Medulla oblongata (tissue), 1 donor: ENCODE measurements around the gene BMS1.
"Not testable (repeated sequence)": the region's sequence is repeated elsewhere in the genome, so short reads cannot be mapped to it uniquely, and the experiment has no call there.

Experiments
- DNase-seq: peaks from one replicate; pipeline ENCODE4 v3.0.0-alpha.2; 2015; ENCODE audit errors: extremely low spot score

BMS1 gene, protein sequence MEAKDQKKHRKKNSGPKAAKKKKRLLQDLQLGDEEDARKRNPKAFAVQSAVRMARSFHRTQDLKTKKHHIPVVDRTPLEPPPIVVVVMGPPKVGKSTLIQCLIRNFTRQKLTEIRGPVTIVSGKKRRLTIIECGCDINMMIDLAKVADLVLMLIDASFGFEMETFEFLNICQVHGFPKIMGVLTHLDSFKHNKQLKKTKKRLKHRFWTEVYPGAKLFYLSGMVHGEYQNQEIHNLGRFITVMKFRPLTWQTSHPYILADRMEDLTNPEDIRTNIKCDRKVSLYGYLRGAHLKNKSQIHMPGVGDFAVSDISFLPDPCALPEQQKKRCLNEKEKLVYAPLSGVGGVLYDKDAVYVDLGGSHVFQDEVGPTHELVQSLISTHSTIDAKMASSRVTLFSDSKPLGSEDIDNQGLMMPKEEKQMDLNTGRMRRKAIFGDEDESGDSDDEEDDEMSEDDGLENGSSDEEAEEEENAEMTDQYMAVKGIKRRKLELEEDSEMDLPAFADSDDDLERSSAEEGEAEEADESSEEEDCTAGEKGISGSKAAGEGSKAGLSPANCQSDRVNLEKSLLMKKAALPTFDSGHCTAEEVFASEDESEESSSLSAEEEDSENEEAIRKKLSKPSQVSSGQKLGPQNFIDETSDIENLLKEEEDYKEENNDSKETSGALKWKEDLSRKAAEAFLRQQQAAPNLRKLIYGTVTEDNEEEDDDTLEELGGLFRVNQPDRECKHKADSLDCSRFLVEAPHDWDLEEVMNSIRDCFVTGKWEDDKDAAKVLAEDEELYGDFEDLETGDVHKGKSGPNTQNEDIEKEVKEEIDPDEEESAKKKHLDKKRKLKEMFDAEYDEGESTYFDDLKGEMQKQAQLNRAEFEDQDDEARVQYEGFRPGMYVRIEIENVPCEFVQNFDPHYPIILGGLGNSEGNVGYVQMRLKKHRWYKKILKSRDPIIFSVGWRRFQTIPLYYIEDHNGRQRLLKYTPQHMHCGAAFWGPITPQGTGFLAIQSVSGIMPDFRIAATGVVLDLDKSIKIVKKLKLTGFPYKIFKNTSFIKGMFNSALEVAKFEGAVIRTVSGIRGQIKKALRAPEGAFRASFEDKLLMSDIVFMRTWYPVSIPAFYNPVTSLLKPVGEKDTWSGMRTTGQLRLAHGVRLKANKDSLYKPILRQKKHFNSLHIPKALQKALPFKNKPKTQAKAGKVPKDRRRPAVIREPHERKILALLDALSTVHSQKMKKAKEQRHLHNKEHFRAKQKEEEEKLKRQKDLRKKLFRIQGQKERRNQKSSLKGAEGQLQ

DNA sequence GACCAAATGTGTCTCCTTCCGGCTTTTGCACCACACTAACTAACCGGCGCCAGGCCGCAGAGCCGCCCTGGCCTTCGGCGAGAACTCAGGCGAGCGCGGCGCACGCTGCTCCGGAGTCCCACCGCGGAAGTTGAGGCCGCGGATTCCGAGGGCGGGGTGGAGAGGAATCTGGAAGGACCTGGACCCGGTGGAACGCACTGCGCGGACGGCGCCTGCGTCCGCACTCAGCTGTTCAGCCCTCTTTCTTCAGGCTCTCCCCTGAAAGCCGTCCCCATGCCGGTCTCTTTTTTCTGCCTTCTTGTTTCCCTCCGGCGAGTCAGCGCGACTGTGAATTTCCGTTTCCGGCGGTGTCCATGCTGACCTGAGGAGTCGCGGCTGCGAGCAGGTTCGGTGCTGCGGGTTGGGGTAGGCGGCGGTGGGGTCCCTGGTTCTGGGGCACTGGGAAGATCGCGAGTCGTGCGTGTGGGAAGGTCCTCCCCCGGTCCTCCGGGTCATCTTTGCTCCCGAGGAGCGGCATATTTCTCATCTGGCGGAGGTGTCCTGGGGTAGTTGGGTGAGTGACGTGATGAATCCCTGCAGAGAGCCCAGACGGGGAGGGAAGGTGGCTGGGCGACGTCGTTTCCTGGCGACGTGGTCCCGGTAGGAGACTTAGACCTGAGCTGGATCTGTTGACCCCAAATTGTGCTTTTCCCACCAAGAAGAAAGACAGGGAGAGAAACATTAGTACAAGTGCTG, at the start of gene BMS1:
TSS of gene BMS1 (plus strand) at position 350 of the 735 bp plus-strand sequence. CDS start 1,600 bp downstream, outside the sequence.
- peak; percentile 94 for DNase-seq

DNA sequence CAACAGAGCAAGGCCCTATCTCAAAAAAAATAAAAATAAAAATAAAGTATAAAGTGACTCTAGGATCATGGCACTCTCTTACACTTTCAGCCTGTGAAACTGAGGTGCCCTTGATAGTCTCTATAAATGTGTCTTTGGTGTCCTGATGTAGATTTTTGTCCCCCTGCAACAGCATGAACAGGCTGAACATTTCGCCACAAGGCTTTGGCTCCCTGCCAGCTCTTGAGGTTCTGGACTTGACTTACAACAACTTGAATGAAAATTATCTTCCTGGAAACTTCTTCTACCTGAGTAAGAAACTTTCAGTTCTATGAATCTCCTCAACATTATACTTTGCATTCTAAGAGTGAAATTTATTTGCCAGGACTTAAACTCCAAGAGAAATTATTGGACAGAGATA, 48.1 kb upstream of the BMS1 start:
- DNase-seq: peak; percentile 5

DNA sequence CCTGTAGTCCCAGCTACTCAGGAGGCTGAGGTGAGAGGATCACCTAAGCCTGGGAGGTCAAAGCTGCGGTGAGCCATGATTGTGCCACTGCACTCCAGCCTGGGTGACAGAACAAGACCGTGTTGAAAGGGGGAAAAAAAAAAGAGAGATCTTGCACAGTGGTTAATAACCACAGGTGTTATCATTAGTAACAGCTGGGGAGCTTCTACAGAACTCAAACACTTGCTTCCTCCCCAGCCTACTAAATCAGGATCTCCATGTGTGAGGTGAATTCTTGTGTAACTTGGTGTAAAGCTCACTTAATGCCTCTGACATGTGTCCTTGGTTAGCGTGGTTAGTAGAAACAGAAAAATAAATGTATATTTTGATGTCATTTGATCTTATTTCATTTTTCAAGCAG, 43.9 kb upstream of the BMS1 start:
- no peak for DNase-seq

DNA sequence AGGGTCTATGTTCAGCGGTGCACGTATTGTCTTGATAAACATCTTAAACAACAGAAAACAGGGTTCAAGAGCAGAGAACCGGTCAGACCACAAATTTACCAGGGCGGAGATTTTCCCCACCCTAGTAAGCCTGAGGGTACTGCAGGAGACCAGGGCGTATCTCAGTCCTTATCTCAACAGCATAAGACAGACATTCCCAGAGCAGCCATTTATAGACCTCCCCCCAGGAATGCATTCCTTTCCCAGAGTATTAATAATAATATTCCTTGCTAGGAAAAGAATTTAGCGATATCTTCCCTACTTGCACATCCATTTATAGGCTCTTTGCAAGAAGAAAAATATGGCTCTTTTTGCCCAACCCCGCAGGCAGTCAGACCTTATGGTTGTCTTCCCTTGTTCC, 41.1 kb upstream of the BMS1 start:
- not testable (repeated sequence) for DNase-seq

DNA sequence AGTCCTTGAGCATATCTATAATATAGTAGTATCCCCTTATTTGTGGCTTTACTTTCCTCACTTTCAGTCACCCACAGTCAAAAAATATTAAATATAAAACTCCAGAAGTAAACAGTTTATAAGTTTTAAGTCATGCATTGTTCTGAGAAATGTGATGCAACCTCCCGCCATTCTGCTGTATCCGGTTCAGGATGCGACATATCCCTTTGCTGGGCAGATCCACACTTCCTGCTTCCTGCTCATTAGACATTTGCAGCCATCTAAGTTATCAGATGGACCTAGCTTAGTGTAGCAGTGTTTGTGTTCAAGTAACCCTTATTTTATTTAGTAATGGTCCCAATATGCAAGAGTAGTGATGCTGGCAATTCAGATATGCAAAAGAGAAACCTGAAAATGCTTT, 38.9 kb upstream of the BMS1 start:
- DNase-seq: no peak

DNA sequence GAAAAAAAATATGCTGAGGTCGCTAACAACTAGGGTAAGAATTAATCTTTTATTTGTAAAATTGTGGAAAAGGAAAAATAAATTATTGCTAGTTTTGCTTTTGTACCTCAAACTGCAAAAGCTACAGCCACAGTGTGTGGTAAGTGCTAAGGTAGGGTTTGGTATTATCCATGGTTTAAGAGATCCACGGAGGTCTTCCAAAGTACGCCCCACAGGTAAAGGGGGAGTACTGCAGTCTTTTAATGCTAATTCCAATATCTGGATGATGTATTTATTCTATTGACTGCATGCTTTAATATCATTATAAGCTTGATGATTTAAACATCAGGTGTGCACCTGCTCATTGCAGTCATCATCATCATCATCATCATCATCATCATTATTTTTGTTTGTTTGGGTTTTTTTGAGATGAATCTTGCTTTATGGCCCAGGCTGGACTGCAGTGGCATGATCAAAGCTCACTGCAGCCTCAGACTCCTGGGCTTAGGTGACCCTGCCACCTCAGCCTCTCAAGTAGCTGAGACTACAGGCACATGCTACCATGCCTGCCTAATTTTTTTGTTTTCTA, 38.4 kb upstream of the BMS1 start:
- no peak for DNase-seq

DNA sequence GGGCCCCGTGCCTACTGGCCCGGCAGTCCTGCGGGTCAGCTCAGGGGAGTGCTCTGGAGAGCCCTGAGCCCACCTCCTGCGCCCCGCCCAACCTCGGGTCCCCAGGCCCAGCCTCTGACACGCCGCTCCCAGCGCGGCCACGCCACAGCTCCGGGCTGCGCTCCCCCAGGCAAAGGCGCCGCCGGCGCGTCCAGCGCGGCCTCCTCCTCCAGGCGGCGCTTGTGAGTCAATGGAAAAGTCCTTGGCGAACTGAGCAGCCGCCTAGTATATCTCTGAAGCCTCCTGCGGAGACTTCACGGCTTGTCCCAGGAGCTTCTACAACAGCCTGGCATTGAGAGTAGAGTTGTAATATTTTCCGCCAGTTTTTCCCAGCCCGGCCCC, 29.5 kb upstream of the BMS1 start:
- DNase-seq: peak; percentile 61

DNA sequence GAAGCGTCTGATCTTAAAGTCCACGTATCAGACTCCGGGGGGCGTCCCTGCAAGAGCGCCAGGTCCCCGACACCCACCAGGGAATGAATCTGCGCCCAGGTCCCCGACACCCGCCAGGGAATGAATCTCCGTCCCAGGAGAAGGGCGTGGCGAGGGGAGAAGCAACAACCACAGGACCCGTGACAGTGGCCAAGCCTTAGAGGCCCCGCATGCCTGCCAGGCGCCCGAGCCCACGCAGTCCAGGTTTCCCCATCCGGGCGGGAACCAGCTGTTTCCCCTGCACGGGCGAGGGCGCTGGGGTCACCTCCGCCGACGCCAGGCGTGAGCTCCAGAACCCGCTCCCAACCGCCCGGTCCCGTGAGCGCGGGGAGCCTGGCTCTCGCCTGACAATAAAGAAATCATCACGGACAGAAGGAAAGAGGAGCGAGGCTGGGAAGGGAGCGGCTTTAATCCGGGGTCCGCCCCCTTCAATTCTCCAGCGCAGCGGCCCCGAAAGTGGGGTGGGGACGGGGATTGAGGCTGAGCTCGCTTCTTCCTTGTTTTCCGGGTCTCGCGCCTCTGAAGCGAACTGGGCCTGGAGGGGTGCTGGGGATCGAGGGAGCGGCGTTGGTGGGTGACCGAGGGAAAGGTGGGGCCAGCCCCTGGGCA, 29.0 kb upstream of the BMS1 start:
- no peak for DNase-seq

DNA sequence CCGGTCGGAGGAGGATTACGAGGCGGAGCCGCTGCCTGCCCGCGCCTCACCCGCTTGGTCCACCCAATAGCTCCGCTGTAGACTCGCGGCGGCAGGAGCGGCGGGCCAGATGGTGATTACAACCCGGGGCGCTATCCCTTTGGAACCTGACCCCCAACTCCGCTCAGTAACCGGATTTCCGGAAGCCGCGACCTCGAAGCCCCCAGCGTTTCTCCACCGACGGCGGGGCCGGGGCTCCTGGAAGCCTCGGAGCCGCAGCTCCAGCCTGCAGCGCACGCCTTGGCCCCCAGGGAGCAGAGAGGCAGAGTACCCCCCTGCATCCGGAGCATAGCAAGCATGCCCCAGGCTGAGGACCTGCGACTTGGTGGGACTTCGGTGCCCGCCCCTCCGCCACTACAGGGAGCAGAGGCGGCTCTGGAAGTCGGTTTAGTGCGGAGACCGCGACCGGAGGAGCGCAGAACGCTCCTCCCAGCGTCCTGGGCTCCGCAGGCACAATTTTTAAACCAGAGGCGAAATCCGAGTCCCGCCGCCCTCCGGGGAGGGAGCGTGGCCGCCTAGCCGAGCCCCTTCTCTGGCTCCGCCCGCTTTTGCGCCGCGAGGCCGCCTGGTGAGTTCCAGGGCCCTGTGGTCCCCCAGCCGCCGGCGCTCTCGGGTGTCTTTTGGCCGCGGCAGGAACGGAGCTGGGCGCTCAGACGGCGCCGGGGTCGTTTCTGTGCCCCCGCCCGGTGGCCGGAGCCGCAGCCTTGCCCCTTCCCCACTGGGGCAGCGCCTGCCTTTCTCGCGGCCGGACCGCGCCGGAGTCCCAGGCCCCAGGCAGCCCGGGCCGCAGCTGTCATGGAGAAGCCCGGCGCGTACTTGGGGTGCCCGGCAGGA, 28.2 kb upstream of the BMS1 start:
- DNase-seq: no peak

DNA sequence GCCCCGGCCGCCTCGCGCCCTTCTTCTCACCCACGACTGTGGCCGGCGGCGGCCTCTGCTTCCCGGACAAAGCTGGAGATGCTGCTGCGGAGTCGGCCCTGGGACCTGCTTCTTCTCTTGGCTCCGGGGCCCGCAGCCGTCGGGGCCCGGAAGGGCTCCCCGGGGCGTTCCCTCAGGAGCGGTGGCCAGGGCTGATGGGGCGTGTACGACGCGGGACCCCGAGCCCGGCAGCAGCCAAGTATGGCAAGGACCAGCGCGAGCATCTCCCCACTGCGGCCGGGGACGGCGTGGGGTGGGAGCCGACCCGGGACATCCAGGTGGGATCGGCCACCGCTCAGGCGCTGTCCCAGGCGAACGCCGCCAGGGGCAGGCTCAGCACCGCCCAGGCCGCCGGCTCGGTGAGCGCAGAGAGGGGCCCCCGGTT, 27.6 kb upstream of the BMS1 start:
- no peak for DNase-seq

DNA sequence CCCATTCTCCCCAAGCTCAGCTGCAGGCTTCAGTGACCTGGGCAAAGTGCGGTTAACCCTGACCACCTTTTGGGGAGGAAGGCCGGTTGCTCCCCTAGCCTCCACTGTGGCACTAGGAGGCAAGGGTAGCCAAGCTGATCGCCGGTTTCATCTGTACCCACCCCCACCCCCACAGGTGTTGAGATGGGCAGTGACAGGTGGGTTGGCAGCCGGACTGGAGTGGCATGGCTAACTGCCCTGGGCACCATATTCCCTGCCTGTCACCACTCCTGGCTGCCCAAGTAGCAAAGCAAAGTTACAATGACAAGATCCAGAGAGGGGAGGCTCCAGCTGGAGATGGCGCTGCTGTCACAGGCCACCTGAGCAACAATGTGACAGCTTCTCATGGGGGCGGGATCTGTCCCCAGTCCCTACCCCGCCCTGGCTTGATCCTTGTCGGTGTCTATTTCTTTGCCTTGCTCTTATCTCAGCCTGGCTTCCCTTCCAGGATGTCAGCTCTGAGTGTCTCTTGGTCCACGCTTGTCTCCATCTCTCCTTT, 27.0 kb upstream of the BMS1 start:
- DNase-seq: no peak

DNA sequence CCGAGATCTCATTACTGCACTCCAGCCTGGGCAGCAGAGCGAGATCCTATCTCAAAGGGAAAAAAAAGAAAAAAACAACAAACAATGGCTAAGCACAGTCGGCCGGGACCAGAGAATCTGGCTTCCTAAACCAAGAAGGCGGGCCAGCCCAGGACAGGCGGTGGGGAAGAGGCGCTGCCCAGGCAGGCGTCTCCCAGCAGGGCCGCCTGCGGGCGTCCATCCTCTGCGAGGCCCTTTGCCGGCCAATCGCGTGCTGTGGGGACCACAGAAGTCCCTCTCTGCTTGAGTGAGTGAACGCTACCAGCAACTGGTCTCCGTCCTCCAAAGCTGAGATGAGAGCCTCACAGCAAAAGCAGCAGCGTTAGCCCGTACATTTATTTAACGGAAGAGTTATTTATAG, 14.7 kb upstream of the BMS1 start:
- DNase-seq: no peak

DNA sequence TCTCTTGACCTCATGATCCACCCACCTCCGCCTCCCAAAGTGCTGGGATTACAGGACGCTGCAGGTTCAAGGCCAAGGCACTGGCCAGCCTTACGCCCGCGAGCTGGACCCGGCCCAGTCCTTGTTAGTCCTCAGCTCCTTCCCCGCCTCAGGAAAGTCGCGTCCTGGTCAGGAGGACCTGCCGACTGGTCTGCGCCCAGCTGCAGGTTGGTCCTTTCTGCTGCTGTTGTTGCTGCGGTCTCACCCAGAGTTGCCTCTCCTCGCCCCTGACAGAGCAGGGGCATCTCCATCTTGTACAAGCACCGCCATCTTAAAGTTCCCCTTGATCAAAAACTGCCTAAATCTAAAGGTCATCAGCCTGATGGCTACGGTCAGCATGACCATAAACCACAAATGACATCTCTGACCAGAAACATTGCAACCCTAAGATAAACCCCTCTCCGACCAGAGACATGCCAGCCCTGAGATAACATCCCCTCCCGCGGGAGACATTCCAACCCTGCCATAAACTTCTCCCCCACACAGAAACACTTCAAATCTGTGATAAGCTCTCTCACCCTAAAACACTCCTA, 13.9 kb upstream of the BMS1 start:
- no peak for DNase-seq

DNA sequence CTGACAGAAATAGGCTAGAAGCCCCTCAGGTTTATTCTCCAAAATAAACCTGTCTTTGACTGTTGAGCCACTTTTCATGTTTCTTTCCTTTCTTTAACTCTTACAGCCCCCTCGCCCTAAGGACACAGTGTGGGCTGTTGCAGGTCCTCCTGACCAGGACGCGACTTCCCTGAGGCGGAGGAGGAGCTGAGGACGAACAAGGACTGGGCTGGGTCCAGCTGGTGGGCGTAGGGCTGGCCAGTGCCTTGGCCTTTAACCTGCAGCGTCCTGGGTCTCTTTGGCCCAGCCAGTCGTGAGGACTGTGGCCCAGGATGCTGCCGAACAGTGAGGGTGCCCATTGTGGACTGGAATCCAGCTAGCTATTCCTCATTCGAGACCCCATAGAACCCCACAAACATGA, 13.4 kb upstream of the BMS1 start:
- DNase-seq: no peak

DNA sequence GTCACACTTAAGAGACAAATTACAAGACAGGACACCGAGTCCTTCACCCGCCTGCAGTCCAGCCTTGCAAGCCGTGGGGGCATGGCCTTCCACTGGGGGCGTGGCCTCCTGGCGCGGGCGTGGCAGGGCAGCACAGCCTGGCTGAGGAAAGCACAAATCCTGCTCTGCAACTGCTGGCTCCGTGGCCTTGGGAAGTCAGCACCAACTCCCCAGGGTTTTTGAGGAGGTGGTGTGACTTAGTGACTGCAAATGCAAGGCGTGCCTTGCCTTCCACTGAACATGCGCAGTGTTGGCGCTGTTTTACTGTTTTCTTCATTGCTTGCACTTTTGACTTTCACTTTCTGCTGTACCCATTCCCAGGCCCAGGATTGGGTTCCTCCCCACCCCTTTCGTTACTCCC, 12.9 kb upstream of the BMS1 start:
- no peak for DNase-seq

DNA sequence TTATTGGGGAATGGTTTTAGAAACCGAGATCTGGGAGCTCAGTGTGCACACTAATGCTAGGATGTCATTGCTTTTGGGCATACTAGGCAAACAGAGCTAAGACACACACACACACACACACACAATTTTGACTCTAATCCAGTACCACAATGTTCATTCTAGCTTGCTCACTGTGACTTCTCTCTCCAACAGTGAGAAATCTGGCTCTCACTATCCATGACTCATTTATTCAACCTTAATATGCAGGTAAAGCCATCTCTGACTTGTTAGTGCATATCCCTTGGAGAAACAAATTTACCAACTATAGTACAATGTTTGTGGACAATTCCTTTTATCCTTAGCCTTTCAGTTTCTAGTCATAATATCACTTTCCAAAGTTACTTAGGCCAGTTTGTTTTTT, 5.9 kb upstream of the BMS1 start:
- DNase-seq: no peak

DNA sequence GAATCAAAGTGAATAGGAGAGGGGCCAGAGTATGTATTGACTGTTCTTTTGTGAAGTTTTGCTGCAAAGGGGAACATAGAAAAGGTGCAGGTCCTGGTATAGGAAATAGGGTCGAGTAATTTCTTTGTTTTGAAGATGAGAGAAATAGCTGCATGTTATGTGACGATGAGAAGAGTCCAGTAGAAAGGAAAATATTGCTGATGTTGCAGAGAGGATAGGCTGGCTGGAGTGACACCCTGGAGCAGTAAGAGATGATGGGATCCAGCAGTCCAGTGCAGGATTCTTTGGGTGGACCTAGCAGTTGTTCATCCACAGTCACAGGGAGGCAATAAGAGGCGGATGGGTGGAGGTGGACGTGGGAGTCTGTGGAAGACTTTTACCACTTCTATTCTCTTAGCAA, 2.1 kb upstream of the BMS1 start:
- DNase-seq: no peak

DNA sequence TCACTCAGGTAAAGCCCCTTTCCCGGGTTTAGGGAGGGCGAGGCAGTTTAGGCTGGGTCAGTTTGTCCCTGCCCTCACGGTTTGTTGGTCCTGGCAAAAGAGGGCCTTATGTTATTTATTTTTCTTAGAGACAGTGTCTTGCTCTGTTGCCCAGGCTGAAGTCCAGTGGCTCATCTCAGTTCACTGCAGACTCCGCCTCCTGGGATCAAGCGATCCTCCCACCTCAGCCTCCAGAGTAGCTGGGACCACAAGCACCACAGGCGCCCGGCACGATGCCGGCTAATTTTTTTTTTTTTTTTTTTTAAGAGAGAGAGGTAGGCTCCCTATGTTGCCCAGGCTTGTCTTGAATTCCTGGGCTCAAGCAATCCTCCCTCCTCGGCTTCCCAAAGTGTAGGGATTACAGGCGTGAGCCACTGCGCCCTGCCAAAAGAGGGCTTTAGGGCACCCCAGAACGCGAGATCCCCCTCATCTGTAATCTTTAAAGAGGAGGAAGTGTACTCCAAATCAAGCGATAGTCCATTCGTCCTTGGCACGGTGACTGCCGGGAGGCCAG, 626 bp upstream of the BMS1 start:
- no peak for DNase-seq

DNA sequence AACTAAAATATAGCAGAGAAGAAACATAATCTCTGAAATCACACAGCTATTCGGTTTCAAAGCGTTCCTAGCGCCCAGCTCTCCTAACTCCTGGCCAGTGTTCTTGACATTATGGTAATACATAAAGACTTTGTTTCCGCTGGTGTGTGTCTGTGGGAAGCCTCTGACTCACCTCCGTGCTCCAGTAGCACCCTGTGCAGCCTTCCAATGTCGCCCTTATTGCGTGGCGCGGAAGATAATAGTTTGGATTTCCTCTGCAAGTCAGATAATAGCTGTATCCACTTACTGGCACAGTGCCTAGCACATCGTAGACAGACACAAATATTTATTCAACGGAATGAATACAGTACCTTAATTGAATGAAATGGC, 570 bp downstream of the BMS1 start:
- DNase-seq: peak; percentile 5
